LHCN-M2 (cell line): ENCODE data around the gene SAE1. TPM values are rescaled to one million over a fixed set of nuclear protein-coding genes. Genes with fewer than 3 reads are reported as not detected.

Source experiments
- DNase-seq: peaks from one replicate; pipeline ENCODE4 v3.0.0-alpha.2; 2012; ENCODE audit warnings: low read depth
- total RNA-seq: library from RNA; depleted of rRNA; stranded (reverse); fragments of >200 nt; gene quantifications from 2 replicates; pipeline ENCODE4 v1.2.3, GENCODE V29; 2014

Gene SAE1
- total RNA-seq, 1 experiment from 2014 or later: 269 TPM

DNA sequence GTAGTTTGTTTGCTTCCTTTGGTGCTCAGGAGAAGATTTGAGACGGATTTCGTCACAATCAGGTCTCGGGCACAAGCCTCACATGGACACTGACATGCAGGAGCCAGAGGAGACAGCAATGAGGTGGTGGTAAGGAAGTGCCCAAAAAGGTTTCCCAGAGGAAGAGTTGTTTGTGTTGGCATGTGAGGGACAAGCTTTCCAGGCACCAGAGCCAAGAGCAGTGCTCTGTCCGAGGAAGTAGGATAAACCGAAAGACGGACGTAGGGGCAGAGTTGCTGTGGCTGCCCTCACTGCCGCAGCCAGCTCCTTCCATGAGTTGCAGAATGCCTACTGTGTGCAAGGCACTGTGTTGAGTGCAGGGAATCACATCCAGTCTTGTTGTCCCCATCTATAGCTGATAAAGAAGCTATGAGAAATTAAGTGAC, 27.7 kb downstream of the SAE1 start:
- no peak for DNase-seq

DNA sequence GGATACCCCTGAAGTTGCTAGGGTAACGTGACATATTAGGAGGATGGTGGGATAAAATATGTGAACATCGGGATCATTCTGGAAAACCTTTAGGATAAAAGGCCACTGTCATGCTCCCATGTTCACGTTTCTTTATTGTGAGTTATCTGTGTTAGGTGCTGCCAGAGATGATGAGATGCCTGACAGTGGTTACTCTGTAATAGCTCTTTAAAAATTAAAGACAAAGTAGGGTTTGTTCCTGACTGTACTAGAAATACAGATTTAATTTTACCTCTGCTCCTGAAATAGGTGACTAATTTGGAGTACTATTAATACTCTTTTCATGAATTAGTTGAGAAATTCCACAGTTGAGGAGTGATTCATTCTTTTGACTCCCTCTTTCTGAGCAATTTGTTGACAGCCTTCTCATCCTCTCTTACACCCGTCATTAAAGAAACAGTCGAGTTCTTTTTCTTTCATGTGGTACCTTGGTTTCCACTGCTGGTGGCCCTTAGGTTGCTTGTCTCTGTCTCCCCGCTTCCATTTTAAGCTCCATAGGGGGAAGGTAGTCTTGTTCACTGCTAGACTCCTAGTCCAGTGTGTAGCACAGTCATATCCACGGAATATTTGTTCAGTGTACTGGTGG, 28.4 kb downstream of the SAE1 start:
- DNase-seq: peak; percentile 69

DNA sequence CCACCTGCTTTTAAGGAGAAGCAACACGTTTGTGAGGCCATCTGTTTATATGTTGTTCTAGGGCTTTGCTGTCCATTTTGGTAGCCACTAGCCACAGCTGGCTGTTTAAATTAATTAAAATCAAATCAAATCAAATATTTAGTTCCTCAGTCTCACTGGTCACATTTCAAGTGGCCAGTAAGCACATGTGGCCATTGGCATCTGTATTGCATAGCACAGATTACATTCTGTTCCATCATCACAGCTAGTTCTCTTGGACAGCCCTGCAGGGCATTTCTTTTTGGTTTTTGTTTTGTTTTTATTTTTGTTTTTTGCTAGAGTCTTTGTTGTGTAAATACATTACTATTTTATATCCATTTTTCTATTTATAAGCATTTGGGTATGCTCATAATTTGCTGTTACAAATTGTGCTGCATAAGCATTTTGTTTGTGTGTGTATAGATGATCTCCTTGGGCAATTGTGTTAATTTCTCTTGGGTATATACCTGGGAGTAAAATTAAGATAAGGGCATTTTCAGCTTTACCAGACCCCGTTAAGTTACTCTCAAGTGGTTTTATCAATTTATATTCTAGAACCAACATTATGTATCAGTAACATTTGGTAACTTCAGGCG, 31.3 kb downstream of the SAE1 start:
- no peak for DNase-seq

DNA sequence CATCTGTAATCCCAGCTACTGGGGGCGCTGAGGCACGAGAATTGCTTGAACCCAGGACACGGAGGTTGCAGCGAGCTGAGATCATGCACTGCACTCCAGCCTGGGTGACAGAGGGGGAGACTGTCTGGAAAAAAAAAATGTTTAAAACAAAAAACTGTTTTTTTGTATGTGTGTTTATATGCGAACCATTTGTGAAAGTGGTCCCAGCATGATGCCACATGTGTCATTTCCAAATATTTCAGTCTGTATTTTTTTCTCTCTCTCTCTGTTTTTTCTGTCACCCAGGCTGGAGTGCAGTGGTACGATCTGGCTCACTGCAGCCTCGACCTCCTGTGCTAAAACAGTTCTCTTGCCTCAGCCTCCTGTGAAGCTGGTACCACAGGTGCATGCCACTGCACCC, 37.4 kb downstream of the SAE1 start:
- DNase-seq: no peak

DNA sequence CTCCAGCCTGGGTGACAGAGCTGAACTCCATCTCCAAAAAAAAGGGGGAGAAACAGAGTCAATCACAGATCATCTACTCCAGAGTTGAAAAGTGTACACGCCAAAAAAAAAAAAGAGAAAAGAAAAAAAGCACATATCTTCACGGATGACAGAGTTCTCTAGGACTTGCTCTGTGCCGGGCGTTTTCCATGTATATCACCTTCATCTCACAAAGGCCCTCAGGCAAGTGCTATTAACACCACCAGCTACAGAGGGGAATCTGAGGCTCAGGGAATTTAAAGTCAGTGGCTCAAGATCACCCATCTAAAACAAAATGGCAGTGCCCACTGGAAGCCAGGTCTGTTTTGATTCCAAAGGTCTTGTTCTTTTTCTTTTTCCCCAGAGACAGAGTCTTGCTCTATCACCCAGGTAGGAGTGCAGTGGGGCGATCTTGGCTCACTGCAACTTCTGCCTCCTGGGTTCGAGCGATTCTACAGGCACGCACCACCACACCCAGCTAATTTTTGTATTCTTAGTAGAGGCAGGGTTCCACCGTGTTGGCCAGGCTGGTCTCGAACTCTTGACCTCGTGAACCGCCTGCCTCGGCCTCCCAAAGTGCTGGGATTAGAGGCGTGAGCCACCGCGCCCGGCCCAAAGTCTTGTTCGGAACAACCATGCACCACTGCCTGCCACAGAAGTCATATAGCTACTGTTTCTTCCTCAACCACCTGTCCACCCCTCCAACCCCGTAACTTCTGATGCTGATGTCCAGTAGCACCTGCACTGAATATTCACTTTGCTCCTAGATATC, 42.2 kb downstream of the SAE1 start:
- no peak for DNase-seq

DNA sequence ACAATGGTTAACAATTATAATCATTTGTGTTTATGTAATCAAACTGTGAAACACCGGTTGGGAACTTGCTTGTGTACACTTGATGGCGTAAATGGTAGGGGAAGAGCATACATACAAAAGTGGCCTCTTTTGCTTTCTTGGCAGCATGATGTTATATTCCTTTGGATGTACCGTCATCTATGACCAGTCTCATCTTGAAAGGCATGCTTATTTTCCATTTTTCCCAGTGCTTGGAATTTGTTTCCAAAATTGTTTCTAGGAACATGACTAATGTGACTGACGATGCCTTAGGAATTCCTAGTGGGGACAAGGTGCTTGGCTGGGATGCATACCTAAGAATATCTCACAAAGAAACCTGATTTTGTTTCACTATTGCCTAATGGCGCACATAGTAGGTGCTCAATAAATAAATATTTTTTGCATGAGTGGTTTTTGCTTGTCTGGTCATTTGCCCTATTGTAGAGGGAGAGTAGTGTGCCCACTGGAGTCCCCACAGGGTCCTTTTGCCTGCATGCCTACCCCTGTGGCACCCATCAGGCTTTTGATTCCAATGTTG, 45.5 kb downstream of the SAE1 start:
- DNase-seq: peak; percentile 55

DNA sequence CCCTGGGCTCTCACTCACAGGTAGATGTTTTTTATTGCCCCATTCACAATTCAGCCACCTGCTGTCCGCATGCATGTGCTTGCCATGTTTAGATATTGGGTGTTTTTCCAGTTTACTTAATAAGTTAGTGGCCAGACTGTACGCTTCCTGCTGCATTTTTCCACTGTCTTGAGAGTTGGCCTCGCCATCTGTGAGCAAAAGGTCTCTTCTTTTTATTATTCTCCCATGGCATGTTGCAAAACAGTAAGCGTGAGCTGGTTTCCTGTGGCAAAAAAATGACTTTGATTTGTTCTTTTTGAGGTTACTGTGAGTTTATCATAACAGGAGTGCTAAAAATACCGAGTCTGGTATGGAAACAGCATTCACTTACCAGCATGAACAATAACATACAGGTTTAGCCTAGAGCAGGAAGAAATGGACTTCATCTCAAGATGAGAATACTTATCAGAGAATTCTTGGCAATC, 46.0 kb downstream of the SAE1 start:
- peak; percentile 89 for DNase-seq

DNA sequence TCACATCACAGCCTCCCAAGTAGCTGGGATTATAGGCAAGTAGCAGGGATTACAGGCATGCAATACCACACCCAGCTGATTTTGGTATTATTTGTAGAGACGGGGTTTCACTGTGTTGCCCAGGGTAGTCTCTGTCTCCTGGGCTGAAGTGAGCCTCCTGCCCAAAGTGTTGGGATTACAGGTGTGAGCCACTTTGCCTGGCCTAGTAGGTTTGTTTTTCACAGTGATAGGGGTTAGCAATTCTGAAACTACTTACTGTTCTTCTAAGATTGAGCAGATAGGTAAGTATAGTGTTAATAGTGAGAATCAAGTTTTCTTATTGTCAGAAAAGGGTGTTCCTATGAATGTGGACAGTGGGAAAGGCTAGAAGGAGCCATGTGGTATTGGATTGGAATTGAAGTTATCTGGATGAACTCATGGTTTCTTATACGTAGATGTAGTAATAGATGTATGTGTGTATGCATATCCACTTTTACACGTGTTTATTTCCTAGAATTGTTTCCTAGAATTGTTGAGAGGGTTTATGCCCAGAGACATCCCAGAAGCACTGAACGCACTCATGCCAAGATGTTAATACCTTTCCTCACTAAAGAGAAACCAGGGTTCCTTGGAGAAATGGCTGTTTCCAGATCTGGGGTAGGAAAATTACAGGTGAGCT, 49.1 kb downstream of the SAE1 start:
- DNase-seq: no peak

DNA sequence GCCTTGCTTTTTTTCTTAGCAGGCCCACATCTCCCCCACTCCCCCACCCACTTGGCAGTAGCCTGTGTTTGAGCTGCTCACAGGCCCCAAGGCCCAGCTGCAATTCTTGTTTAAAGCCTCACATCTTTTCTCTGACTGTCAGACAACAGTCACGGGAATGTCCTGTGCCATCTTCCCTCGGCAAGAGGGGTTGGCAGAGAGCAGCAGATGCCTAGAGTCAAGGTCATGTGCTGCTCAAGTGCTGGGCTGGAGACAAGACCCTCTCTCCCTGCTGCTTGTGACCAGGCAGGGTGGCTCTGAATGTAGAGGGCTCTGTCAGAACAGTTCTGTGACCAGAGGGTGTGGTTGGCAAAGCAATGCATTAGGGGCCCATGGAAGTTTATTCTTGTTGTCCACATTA, 53.0 kb downstream of the SAE1 start:
- DNase-seq: no peak

DNA sequence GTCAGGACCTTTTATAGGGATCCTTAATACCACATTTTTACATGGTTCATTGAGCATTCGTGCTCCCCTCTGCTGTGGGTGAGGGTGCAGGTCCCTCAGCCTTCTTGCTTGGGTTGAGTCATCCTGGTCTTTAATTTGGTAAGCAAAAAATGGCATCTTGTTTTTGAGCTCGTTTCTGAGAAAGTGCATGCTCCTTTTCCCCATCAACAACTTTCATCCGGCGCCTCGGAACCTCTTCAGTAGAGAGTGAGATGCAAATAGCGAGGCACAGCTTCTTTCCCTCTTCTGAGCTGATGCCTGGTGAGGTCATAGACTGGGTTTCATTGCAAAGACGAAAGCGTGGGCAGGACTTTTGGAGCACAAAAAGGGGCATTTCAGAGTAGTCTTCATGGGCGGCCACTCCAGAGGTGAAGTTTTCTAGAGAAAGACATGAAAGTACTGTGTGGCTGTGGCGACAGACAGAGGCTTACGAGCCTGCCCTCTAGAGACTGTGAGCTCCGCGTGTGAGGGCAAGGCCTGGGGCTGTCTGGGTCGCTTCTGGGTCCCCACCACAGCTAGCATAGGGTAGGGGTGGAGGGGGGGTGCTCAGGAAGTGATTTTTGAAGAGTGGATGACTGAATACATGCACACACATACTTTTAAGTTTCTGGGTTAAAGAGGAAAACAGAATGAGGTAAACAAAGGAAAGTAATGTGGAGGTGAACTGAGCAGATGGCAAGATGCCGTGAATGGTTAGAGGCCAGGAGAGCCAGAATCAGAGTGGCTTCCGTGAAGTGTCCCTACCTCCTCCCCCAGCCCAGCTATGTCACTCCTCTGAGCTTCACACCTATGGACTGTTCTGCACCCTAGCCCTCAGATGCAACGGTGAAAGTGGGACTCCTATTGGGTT, 56.1 kb downstream of the SAE1 start:
- no peak for DNase-seq

DNA sequence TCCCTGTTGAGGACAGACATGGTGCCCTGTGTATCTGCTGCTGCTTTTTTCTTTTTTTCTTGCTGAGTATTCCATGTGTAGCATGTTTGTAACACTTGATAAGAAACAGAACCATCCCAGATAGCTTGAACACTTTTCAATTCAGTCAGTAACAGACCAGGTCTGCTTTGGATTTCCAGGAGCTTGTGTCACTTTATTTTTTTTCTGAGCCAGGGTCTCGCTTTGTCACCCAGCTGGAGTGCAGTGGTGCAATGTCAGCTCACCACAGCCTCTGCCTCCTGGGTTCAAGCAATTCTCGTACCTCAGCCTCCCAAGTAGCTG, 56.7 kb downstream of the SAE1 start:
- DNase-seq: no peak

DNA sequence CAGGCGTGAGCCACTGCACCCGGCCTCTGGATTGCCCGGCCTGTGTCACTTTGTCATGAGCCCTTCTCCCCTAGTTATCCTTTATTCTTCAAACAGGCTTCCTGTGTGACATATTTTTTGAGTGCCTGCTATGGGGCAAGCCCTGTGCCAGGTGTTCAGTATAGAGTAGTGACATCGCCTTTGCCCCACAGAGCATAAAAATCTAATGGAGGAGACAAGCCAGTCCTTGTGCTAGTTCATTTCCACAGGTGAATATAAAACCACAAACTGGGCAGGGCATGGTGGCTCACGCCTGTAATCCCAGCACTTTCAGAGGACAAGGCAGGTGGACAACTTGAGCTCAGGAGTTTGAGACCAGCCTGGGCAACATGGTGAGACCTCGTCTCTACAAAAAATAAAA, 57.2 kb downstream of the SAE1 start:
- DNase-seq: no peak

DNA sequence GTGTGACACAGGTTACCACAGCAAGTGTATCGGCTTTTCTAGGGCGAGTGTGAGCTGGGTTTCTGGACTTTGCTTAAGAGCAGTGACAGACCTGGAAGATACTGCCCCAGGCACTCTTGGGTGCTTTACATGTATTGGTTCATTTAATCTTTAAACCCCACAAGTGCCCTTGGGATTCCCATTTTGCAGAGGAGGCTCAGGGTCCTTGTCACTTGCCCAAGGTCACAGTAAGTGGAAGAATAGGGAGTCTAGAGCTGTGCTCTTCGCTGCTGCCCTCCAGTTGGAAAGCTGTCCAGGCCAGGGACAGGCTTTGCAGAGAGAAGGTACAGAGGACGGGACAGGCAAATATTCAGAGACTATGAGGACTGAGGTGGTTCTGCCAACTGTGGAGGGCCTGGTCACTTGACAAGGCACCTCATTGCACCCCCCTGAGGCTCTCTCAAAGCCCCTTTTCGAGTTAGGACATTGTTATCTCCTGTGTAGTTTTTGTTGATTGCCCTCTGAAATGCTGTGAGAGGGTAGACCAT, 57.9 kb downstream of the SAE1 start:
- no peak for DNase-seq

DNA sequence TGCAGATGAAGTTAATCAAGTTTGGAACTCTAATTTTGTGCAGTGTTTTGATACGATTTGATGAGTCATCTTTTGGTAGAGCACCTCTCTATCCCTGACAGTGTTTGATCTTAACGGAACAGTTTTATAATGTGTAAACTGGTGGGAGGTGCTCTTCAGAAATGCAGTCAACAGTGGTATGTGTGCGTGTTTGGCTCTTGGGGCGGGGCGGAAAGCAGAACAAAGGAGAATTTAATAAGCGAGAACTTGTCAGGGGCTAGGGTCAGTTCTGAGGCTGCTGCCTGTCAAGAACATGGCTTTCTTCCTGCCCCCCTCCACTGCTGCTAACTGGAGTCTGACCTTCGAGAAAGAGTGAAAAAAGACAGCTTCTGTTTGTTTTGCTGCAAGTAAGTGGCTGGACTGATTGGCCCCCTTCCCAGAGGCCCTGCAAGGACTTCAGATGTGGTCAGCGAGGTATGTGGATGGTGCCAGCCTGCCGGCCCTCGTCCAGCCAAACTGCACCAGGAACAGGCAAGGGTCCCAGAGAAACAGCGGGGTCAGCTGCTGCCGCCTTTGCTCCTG, 59.6 kb downstream of the SAE1 start:
- peak; percentile 89 for DNase-seq

DNA sequence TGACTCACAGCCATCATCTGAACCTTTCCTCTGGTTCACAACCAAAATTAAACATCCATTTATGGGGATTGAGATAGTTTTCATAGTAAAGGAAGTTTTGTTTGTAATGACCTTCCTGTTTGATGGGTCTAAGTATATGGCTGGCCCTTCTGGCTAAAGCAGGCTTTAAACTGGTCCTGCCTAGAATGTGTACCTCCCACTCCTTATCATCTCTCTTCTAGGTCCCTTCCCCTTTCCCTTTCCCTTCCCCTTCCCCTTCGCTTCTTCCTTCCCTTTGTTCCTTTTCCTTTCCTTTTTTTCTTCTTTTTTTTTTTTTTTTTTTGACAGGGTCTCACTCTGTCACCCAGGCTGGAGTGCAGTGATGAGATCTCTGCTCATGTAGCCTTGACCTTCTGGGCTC, 64.8 kb downstream of the SAE1 start:
- no peak for DNase-seq

DNA sequence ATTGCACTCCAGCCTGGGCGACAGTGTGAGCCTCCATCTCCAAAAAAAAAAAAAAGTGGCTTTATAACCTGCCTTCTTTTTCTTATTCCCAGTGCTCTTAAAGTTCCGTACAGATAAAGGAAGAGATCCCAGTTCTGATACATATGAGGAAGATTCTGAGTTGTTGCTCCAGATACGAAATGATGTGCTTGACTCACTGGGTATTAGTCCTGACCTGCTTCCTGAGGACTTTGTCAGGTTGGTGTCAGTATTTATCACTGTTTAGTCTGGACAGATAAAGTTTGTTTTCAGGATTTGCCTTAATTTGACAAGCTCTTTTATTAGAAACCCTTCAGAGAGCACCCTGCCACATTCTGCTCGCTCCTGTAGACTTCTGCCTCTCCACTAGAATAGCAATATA, 66.5 kb downstream of the SAE1 start:
- no peak for DNase-seq

DNA sequence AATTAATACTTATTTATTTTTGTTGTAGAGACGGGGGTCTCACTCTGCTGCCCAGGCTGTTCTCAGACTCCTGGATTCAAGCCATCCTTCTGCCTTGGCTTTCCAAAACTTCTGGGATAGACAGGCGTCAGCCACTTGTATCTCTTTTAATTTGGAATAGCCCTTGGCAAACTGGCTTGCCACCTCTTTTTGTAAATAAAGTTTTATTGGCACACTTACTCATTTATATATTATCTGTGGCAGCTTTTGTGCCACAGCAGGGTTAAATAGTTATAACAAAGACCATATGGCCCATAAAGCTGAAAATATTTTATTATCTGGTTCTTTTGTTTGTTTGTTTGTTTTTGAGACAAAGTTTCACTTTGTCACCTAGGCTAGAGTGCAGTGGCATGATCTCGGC, 69.9 kb downstream of the SAE1 start:
- no peak for DNase-seq

DNA sequence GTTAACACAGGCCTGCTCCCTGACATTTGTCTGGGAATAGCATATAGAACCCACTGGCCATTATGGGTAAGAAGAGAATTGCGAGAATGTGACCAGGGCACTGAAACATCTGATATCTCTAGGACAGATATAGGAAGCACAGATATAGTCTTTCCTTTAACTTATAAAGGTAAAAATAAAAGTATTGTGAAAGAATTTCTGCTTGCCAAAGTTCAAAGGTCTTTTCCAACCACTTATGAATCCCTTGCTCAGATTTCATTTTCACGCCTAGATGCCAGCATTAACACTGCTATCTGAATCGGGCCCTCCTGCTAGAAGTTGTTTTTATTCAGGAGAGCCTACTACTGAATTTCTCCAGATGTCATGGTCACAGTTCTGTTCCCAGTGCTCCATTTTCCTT, 72.6 kb downstream of the SAE1 start:
- DNase-seq: no peak

DNA sequence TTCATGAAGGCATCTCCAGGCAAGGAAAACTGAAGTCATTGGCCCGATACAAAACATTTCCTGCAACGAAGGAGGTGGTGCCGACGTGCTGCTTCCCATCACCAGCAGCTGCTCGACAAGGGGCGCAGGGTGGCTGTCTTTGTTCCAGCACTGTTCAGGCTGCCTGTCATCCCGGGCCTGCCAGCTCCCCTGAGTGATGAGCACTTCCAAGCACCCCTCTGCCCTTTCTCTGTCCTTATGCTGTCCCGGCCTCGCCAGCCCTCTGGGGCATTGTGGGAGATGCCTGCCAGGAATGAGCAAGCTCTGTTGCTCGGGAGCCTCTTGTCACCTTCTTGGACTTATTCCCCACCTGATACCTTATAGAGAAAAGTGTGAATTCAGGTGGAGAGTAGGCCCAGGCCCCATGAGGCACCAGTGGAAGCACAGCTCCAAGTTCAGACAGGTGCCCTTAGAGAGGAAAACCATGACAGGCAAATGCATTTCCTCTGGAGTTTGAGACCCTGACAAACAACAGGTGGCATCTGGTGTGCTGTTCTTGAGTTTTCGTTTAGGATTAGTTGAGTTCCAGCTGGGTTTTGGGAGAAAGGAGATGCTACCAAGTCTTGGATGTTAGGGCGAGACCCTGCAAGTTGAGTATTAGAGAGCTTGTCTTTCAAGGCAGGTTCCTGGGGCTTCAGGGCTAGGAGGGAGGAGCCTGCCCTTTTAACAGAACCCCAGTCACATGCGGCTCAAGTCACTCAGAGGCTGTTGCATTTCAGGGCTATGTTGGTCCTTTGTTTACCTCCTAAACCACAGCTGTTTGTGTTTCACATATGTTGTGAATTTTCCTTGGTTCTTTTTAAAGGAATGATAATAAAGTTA, 78.9 kb downstream of the SAE1 start:
- no peak for DNase-seq

DNA sequence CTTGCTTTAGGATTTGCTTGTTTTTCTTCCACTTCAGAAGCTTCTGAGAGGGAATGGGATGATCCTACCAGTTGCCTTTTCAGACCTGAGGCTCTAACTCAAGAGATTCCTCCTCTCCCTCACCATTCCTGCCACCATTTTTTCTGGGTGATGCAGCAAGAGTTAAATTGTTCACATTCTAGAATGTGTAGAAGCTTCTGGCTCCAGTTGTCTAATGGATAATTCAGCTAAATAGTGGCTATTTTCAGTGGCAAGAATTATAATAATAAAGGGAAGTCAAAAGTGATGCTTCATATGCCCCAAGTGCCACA, 79.5 kb downstream of the SAE1 start:
- no peak for DNase-seq
